ENCODE results near the gene KCNF1.
"Not testable (repeated sequence)": the region's sequence is repeated elsewhere in the genome, so short reads cannot be mapped to it uniquely, and the experiment has no call there.

KCNF1 gene

GRCh38 chr2:10940596-10940995 lies 28.9 kb downstream of the KCNF1 start:
- DNase-seq (ENCODE audit: low spot score) = no peak

GRCh38 chr2:10941383-10941782 lies 29.6 kb downstream of the KCNF1 start:
- no peak for DNase-seq (ENCODE audit: low spot score)

GRCh38 chr2:10944799-10945198 lies 33.1 kb downstream of the KCNF1 start:
- DNase-seq (ENCODE audit: low spot score) = no peak

- no peak for DNase-seq (ENCODE audit: low spot score)
These were observed 34.7 kb downstream of the KCNF1 start for GRCh38 chr2:10946394-10946793.

- no peak for DNase-seq (ENCODE audit: low spot score)
These were observed 35.3 kb downstream of the KCNF1 start for GRCh38 chr2:10947005-10947440.

GRCh38 chr2:10947446-10948187 lies 35.9 kb downstream of the KCNF1 start:
- no peak for DNase-seq (ENCODE audit: low spot score)

- no peak for DNase-seq (ENCODE audit: low spot score)
These were observed 36.4 kb downstream of the KCNF1 start for GRCh38 chr2:10948188-10948564.

GRCh38 chr2:10948606-10949230 lies 37.0 kb downstream of the KCNF1 start:
- DNase-seq (ENCODE audit: low spot score) = no peak

GRCh38 chr2:10949835-10950234 lies 38.1 kb downstream of the KCNF1 start:
- no peak for DNase-seq (ENCODE audit: low spot score)

GRCh38 chr2:10951558-10952414 lies 40.1 kb downstream of the KCNF1 start:
- no peak for DNase-seq (ENCODE audit: low spot score)

- no peak for DNase-seq (ENCODE audit: low spot score)
These were observed 42.7 kb downstream of the KCNF1 start for GRCh38 chr2:10954416-10954815.

GRCh38 chr2:10954856-10955818 lies 43.4 kb downstream of the KCNF1 start:
- DNase-seq (ENCODE audit: low spot score) = no peak

- DNase-seq (ENCODE audit: low spot score) = no peak
These were observed 44.5 kb downstream of the KCNF1 start for GRCh38 chr2:10956006-10956790.

- DNase-seq (ENCODE audit: low spot score) = no peak
These were observed 45.7 kb downstream of the KCNF1 start for GRCh38 chr2:10957391-10957790.

- not testable (repeated sequence) for DNase-seq (ENCODE audit: low spot score)
These were observed 46.7 kb downstream of the KCNF1 start for GRCh38 chr2:10958452-10958851.

GRCh38 chr2:10960606-10961489 lies 49.1 kb downstream of the KCNF1 start:
- DNase-seq (ENCODE audit: low spot score) = no peak

- no peak for DNase-seq (ENCODE audit: low spot score)
These were observed 49.7 kb downstream of the KCNF1 start for GRCh38 chr2:10961490-10961875.

GRCh38 chr2:10962004-10962403 lies 50.3 kb downstream of the KCNF1 start:
- no peak for DNase-seq (ENCODE audit: low spot score)

GRCh38 chr2:10963155-10963554 lies 51.4 kb downstream of the KCNF1 start:
- DNase-seq (ENCODE audit: low spot score) = no peak
